ENCODE data around the gene ATP2C1.

ATP2C1 gene

GRCh38 chr3:130900959-130901358, 7.1 kb downstream of the ATP2C1 start:
- Histone ChIP-seq H3F3A (ENCODE audit: low read depth) (no peaks in the 10 kb centered on the region), H3K9me3 (ENCODE audit: insufficient read depth, low read depth, low read length) (no peaks in the 10 kb centered on the region), H3K27me3 (ENCODE audit: insufficient read depth, low read length, poor library complexity, severe bottlenecking) (no peaks in the 10 kb centered on the region), H2AFZ (ENCODE audit: low read length) (no peak overlapping the region), H4K20me1 (ENCODE audit: insufficient read depth, low read length, poor library complexity, severe bottlenecking) (peaks cover 93% of the 10 kb centered on the region), H3K9ac (ENCODE audit: low read depth, low read length, poor library complexity, severe bottlenecking) (no peak overlapping the region), H3K9me2 (replicated peaks; ENCODE audit: low read depth, low read length) (no peaks in the 10 kb centered on the region), H3K79me2 (ENCODE audit: insufficient read depth, low read length) (peaks cover 100% of the 10 kb centered on the region), H3K36me3 (ENCODE audit: insufficient read depth, low read length) (no peaks in the 10 kb centered on the region), H3K4me3 (ENCODE audit: low read length, poor library complexity, severe bottlenecking) (no peak overlapping the region), H3K4me2 (ENCODE audit: low read depth, low read length, poor library complexity, severe bottlenecking) (peak overlapping the region; percentile 87), H3K4me1 (ENCODE audit: insufficient read depth, low read length, poor library complexity, severe bottlenecking) (peaks cover 90% of the 10 kb centered on the region)
- TF ChIP-seq CTCF (conservative IDR thresholded peaks at IDR 0.05; ENCODE audit: low read length) = no peak
- no peak for TF ChIP-seq EZH2phosphoT487 (IDR thresholded peaks at IDR 0.05; ENCODE audit: borderline replicate concordance)

GRCh38 chr3:130901463-130902204, 7.8 kb downstream of the ATP2C1 start:
- no peaks in the 10 kb centered on the region for H3F3A ChIP-seq (ENCODE audit: low read depth)
- no peak overlapping the region for H3K9ac ChIP-seq (ENCODE audit: low read depth, low read length, poor library complexity, severe bottlenecking)
- H3K9me2 ChIP-seq (replicated peaks; ENCODE audit: low read depth, low read length) = no peaks in the 10 kb centered on the region
- no peaks in the 10 kb centered on the region for H3K9me3 ChIP-seq (ENCODE audit: insufficient read depth, low read depth, low read length)
- H3K27me3 ChIP-seq (ENCODE audit: insufficient read depth, low read length, poor library complexity, severe bottlenecking) = no peaks in the 10 kb centered on the region
- peaks cover 100% of the 10 kb centered on the region for H3K79me2 ChIP-seq (ENCODE audit: insufficient read depth, low read length)
- H2AFZ ChIP-seq (ENCODE audit: low read length) = no peak overlapping the region
- peaks cover 91% of the 10 kb centered on the region for H4K20me1 ChIP-seq (ENCODE audit: insufficient read depth, low read length, poor library complexity, severe bottlenecking)
- TF ChIP-seq EZH2phosphoT487 (IDR thresholded peaks at IDR 0.05; ENCODE audit: borderline replicate concordance) (no peak), CTCF (conservative IDR thresholded peaks at IDR 0.05; ENCODE audit: low read length) (no peak)
- H3K4me3 ChIP-seq (ENCODE audit: low read length, poor library complexity, severe bottlenecking) = no peak overlapping the region
- H3K4me1 ChIP-seq (ENCODE audit: insufficient read depth, low read length, poor library complexity, severe bottlenecking) = peaks cover 90% of the 10 kb centered on the region
- peak overlapping the region; percentile 87 for H3K4me2 ChIP-seq (ENCODE audit: low read depth, low read length, poor library complexity, severe bottlenecking)
- H3K36me3 ChIP-seq (ENCODE audit: insufficient read depth, low read length) = no peaks in the 10 kb centered on the region

GRCh38 chr3:130903412-130903908, 9.6 kb downstream of the ATP2C1 start:
- Histone ChIP-seq H3K9ac (ENCODE audit: low read depth, low read length, poor library complexity, severe bottlenecking) (no peak overlapping the region), H3K36me3 (ENCODE audit: insufficient read depth, low read length) (no peaks in the 10 kb centered on the region), H3K9me2 (replicated peaks; ENCODE audit: low read depth, low read length) (no peaks in the 10 kb centered on the region), H4K20me1 (ENCODE audit: insufficient read depth, low read length, poor library complexity, severe bottlenecking) (peaks cover 88% of the 10 kb centered on the region), H3K4me3 (ENCODE audit: low read length, poor library complexity, severe bottlenecking) (no peak overlapping the region), H3K79me2 (ENCODE audit: insufficient read depth, low read length) (peaks cover 100% of the 10 kb centered on the region), H2AFZ (ENCODE audit: low read length) (no peak overlapping the region), H3K9me3 (ENCODE audit: insufficient read depth, low read depth, low read length) (no peaks in the 10 kb centered on the region), H3K4me1 (ENCODE audit: insufficient read depth, low read length, poor library complexity, severe bottlenecking) (peaks cover 83% of the 10 kb centered on the region), H3F3A (ENCODE audit: low read depth) (no peaks in the 10 kb centered on the region), H3K4me2 (ENCODE audit: low read depth, low read length, poor library complexity, severe bottlenecking) (peak overlapping the region; percentile 87), H3K27me3 (ENCODE audit: insufficient read depth, low read length, poor library complexity, severe bottlenecking) (no peaks in the 10 kb centered on the region)
- no peak for TF ChIP-seq EZH2phosphoT487 (IDR thresholded peaks at IDR 0.05; ENCODE audit: borderline replicate concordance)
- TF ChIP-seq CTCF (conservative IDR thresholded peaks at IDR 0.05; ENCODE audit: low read length) = no peak
